SIG-M5 treated with dmso at 0.1 percent for 504 hours (cell line): ENCODE results near the gene LRRC37A2.
"Not testable (repeated sequence)": the region's sequence is repeated elsewhere in the genome, so short reads cannot be mapped to it uniquely, and the experiment has no call there.

Experiments used
- DNase-seq: peaks from one replicate; lab custom pipeline; 2025; ENCODE audit not compliant: unreplicated experiment; lab: John Stamatoyannopoulos, UW

LRRC37A2 gene

DNA sequence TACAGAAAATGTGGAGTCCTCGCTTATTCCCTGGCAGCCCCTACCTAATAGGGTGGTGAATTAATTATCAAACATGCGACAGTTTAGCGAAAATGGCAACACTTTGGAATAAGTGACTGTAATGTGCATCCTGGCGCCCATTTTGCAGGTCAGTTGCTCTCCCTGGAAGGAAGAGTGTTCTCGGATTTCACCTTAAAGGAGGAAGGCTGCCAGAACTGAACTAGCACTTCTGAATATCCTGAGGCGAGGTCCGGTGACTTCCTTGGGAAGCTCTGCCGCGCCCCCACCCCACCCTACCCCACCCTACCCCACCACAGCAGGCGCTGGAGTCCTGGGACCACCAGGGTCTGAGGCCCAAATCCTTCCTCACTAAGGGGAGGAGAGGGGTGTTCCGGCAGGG is at the start of gene LRRC37A2:
Gene LRRC37A2, plus strand, starts transcription at position 301 of the 400 bp plus-strand sequence. CDS start 245 bp downstream, outside the sequence.
- not testable (repeated sequence) for DNase-seq

- DNase-seq, result not testable (repeated sequence)
These were observed 44.6 kb upstream of the LRRC37A2 start for GRCh38 chr17:46467618-46468017.

DNA sequence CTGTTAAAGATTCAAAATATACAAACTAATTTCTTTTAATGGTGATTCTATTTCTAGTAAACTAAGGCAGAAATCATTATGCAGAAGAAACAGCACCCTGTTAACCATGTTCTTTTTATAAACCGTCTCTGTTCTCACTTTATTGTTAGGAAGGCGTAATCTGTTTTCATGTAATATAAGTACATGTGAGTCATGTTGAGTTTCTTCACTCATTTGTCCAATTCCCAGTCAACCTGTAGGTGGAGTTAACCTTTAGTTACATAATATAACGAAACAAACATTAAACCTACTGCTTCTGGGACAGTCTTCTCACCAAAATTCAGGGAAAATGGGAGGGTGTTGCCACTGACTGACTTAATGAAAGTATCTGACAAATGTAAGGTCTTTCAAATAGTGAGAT is 37.8 kb upstream of the LRRC37A2 start:
- not testable (repeated sequence) for DNase-seq

- DNase-seq, result not testable (repeated sequence)
These were observed 36.7 kb upstream of the LRRC37A2 start for GRCh38 chr17:46475583-46475982.

- DNase-seq, result not testable (repeated sequence)
These were observed 33.4 kb upstream of the LRRC37A2 start for GRCh38 chr17:46478823-46479222.

DNA sequence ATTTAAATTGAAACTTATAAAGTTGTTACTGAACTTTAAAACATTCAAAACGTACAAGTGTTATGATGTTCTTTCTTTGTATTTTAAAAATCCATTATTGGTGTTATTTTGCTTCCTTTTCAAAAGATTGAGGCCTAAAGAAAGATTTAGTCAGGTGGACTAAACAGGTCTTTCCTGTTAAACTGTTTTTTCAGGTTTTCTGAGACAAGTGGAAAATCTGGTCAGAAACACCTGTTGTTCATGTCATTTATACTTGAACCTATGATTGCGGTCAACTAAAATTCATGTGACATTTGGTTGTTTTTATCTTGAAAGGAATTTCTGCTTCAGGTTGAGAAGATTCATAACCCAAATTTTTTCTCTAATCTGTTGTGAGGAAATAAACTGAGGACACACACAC is 31.0 kb upstream of the LRRC37A2 start:
- not testable (repeated sequence) for DNase-seq

- not testable (repeated sequence) for DNase-seq
These were observed 20.2 kb upstream of the LRRC37A2 start for GRCh38 chr17:46492021-46492420.

DNA sequence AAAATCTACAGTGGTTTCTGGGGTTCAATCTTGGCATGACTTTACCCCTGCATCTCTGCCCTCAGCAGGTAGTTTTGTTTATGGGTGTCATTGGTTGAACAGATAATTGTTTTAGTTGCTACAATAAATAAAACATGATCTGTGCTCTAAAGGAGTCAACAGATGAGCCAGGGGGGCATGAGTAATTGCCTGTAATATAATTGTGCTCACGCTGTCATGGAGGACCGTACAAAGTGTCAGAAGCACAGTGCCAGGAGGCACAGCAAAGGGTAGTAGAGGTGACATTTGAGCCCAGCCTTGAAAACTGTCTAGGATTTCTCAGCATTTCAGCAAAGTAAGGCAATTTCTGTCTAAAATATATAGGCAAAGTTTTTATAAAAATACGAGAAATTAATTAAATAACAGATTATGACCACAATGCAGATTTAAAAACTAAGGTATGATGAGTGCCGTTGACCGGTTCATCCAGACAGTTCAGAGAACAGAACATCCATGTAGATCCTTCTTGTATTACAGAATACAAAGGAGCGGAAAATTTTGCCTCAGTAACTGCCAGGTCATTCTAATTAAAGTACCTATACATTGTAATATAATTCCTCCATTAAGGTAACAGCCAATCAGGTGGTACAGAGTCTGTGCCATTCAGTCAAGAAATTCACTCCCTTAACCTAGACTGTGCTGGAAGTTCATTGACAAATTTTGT is 12.7 kb upstream of the LRRC37A2 start:
- not testable (repeated sequence) for DNase-seq

GRCh38 chr17:46505896-46506295 is 6.4 kb upstream of the LRRC37A2 start:
- not testable (repeated sequence) for DNase-seq

GRCh38 chr17:46534716-46535115 is 22.4 kb downstream of the LRRC37A2 start:
- not testable (repeated sequence) for DNase-seq

GRCh38 chr17:46548607-46549006 is 36.3 kb downstream of the LRRC37A2 start:
- DNase-seq, result not testable (repeated sequence)

GRCh38 chr17:46559155-46559554 is 46.9 kb downstream of the LRRC37A2 start:
- DNase-seq, result not testable (repeated sequence)

DNA sequence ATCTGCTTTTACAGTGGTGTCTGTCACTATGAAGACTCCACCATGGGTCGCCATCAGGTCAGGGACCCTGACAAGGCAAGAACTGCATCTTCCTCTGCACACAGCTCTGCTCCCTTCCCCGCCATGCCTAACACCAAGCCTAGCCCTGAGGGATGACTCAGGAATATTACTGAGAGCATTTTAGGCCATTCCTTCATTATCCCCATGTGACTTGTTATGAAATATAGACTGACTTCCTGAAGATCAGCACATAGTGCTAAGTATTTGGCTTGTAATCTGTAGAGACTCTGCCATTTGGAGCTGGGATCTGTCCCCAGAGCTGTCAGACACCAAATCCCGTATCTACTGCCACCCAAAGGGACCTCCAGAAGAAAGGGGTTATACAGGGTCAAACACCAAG is 47.8 kb downstream of the LRRC37A2 start:
- not testable (repeated sequence) for DNase-seq

- DNase-seq, result not testable (repeated sequence)
These were observed 54.0 kb downstream of the LRRC37A2 start for GRCh38 chr17:46566284-46566683.

DNA sequence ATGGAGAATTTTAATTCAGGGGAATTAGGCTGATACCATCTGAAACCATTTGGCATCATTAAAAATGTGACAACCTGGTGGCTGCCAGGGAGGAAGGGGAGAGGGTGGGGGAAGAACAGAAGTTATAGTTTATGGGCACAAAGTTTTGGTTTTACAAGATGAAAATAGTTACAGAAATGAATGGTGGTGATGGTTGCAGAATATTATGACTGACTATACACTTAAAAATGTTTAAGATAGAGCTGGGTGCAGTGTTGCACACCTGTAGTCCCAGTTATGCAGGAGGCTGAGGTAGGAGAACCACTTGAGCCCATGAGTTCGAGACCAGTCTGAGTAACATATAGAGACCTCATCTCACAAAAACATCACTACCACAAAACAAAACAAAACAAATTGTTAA is 54.7 kb downstream of the LRRC37A2 start:
- not testable (repeated sequence) for DNase-seq

DNA sequence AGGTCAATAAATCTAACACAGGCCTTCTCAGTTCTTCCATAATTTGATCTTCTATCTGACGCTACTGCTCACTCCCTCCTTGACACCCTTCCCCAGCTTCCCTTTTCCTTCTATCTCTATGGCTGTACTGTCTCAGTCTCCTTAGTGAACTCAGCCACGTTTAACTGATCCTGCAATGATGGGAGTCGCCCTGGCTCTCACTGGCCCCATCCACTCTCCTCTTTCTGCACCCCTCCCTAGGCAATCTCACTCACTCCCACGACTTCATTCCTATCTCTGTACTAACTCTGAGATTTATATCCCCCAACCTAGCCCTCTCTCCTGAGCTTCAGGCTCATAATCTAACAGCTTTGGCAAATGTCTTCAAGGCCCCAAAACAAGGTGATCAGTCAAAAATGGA is 59.5 kb downstream of the LRRC37A2 start:
- DNase-seq, result not testable (repeated sequence)

DNA sequence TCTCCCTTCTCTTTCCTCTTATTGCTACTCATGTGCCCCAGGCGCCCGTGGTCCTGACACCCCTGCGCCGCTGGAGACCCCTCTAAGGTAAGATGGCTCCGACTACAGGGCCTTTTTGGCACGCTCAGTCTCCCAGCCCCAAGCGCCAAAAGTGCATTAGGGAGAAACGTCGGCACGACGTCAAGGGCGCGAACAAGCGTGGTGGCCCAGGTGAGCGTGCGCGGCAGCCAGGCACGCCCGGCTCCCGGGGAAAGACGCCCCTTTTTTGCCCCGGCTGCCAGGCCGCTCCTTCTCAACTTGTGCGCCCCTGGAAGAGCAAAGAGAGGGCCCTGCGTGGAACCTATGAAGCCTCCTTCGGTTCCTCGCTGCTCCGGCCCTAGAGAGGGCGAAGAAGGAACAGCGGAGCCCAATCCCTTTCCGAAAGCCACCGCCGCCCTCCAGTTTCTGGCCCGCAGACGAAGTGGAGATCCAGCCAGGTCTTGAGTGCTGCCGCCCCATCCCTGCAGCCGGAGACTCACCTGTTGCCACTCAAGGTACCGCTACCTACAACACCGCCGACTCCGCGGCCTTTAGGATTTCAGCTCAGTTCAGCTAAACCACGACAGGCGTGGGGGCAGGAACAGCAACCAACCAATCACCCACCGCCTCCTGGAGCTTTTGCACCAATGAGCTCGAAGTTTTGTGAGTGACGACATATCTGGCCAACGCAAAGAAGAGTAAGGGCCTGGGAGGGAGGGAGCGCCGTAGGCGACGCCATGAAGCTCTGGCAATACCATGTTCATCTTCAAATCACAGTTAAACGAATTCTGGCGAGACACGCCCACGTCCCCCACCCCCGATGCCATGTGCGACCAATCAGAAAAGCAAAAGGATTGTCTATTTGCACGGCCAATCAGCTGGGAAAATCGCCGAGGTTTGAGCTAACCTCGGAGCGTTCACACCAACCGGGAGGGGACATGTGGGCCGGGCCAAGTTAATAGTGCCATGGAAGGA is 67.1 kb downstream of the LRRC37A2 start, which contains the start of gene ARL17A:
Gene ARL17A, minus strand, starts transcription at position 609 of the 993 bp plus-strand sequence. CDS start 3,369 bp downstream, outside the sequence.
- DNase-seq, result not testable (repeated sequence)

GRCh38 chr17:46580082-46580481 is 67.8 kb downstream of the LRRC37A2 start:
- not testable (repeated sequence) for DNase-seq

DNA sequence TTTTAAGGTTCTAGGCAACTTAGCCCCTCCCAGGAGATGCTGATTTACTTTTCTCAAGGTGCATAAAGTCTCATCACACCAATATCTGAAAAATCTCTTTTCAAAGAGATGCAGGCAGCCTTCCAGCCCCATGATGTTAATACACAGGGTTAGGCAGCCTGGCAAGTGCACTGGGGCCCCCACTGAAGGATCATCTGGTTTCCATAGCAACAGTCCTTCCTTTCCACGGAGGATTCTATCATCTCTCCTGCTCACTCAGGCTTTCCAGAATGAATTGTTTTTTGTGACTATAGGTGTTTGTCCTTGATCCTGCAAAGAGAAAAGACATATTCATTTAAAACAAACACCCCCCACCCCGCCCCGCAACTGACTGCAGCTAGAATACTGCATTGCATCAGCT is 73.2 kb downstream of the LRRC37A2 start:
- DNase-seq, result not testable (repeated sequence)

GRCh38 chr17:46590157-46591146 is 78.2 kb downstream of the LRRC37A2 start, which contains the start of gene NSF:
Gene NSF (plus strand): TSS chr17:46590669. CDS start chr17:46590776, 107 bp downstream.
- DNase-seq, result not testable (repeated sequence)
